Ectodermal cell (in vitro differentiated cells): Measurements from ENCODE around the gene TERT.

Source experiments
- H3K27ac ChIP-seq: 2 replicates; pipeline ENCODE4 v1.7.0; 2013; ENCODE audit warnings: mild to moderate bottlenecking, low read depth, low read length; ENCODE audit not compliant: insufficient read depth, poor library complexity, severe bottlenecking
- H3K27me3 ChIP-seq: 2 replicates; pipeline ENCODE4 v1.7.0; 2013; ENCODE audit warnings: mild to moderate bottlenecking, low read length; ENCODE audit not compliant: insufficient read depth, control insufficient read depth, poor library complexity, severe bottlenecking
- H3K36me3 ChIP-seq: one replicate; pipeline ENCODE4 v1.7.0; 2013; ENCODE audit warnings: low read length; ENCODE audit not compliant: control insufficient read depth, insufficient read depth
- H3K4me1 ChIP-seq: one replicate; pipeline ENCODE4 v1.7.0; 2013; ENCODE audit warnings: low read length; ENCODE audit not compliant: control insufficient read depth, insufficient read depth
- H3K4me3 ChIP-seq: 2 replicates; pipeline ENCODE4 v1.7.0; 2013; ENCODE audit warnings: low read depth, low read length, control low read depth; ENCODE audit not compliant: insufficient read depth
- H3K9me3 ChIP-seq: 2 replicates; pipeline ENCODE4 v1.7.0; 2013; ENCODE audit warnings: mild to moderate bottlenecking, low read length, moderate library complexity; ENCODE audit not compliant: control insufficient read depth
- WGBS, 2 experiments: methylation state at CpG; one replicate each; pipeline ENCODE4 v1.1.7; 2013; ENCODE audit warnings: missing lambda C conversion rate in 2 of 2; 5-methylcytosine and 5-hydroxymethylcytosine counted together

The TERT gene

GRCh38 chr5:1261643-1262042 lies 33.2 kb downstream of the TERT start:
- WGBS, 2 experiments = 91 to 94% methylated on average over 10 of the region's 10 CpGs

DNA sequence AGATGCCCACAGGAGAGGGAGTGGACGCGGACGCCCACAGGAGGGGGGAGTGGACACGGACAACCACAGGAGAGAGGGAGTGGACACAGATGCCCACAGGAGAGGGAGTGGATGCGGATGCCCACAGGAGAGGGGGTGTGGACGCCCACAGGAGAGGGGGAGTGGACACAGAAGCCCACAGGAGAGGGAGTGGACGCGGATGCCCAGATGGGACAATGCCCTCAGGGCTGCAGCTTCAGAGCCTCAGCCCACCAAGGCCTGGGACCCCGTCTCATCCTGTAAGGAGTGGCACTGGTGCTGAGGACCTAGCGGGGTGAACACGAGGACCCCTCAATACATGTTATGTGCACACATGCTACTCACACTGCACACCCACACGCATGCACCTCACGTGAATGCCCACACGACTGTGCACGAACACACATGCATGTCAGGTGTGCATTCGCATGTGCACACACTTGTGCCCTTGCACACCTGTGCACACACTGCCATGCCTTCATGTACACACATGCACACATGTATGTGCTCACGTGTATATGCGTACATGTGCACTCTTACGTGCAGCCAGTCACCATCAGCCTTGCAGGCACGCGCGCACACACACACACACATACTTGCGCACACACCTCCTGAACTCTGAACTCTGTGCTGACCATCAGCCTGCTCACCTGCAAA lies 34.9 kb downstream of the TERT start:
- Histone ChIP-seq H3K4me1 (no peaks in the 10 kb centered on the region), H3K27me3 (no peaks in the 10 kb centered on the region), H3K36me3 (no peaks in the 10 kb centered on the region), H3K9me3 (no peaks in the 10 kb centered on the region), H3K27ac (no peak overlapping the region), H3K4me3 (no peak overlapping the region)
- WGBS, 2 experiments = 95% methylated on average over 23 of the region's 23 CpGs

More at GRCh38 chr5:1261643-1262042, 33.2 kb downstream of the TERT start:
- Histone ChIP-seq H3K4me1 (no peaks in the 10 kb centered on the region), H3K9me3 (no peaks in the 10 kb centered on the region), H3K4me3 (no peak overlapping the region), H3K27ac (no peak overlapping the region), H3K27me3 (no peaks in the 10 kb centered on the region), H3K36me3 (no peaks in the 10 kb centered on the region)

- H3K4me3 ChIP-seq = no peak overlapping the region
- 94 to 96% methylated on average over 13 of the region's 13 CpGs for whole genome bisulfite sequencing, 2 experiments
Measured at GRCh38 chr5:1257841-1258240, 37.0 kb downstream of the TERT start.

GRCh38 chr5:1257363-1257762 lies 37.5 kb downstream of the TERT start:
- Histone ChIP-seq H3K4me3 (no peak overlapping the region), H3K27me3 (no peaks in the 10 kb centered on the region), H3K27ac (no peak overlapping the region), H3K4me1 (no peaks in the 10 kb centered on the region), H3K9me3 (no peaks in the 10 kb centered on the region), H3K36me3 (no peaks in the 10 kb centered on the region)
- 89 to 90% methylated on average over 17 of the region's 17 CpGs for WGBS, 2 experiments

More at GRCh38 chr5:1257841-1258240, 37.0 kb downstream of the TERT start:
- H3K4me1 ChIP-seq = no peaks in the 10 kb centered on the region
- H3K9me3 ChIP-seq = no peaks in the 10 kb centered on the region
- H3K36me3 ChIP-seq = no peaks in the 10 kb centered on the region
- no peak overlapping the region for H3K27ac ChIP-seq
- H3K27me3 ChIP-seq = no peaks in the 10 kb centered on the region

GRCh38 chr5:1256776-1257175 lies 38.1 kb downstream of the TERT start:
- Histone ChIP-seq H3K36me3 (no peaks in the 10 kb centered on the region), H3K4me1 (no peaks in the 10 kb centered on the region), H3K27me3 (no peaks in the 10 kb centered on the region), H3K4me3 (no peak overlapping the region), H3K9me3 (no peaks in the 10 kb centered on the region), H3K27ac (no peak overlapping the region)
- 89% methylated on average over 23 of the region's 23 CpGs for WGBS, 2 experiments

- 90 to 91% methylated on average over 16 of the region's 16 CpGs for WGBS, 2 experiments
- no peaks in the 10 kb centered on the region for H3K4me1 ChIP-seq
- no peaks in the 10 kb centered on the region for H3K27me3 ChIP-seq
- no peak overlapping the region for H3K27ac ChIP-seq
- no peaks in the 10 kb centered on the region for H3K36me3 ChIP-seq
- no peaks in the 10 kb centered on the region for H3K9me3 ChIP-seq
- no peak overlapping the region for H3K4me3 ChIP-seq
Measured at GRCh38 chr5:1255081-1255561, 39.7 kb downstream of the TERT start.

- Histone ChIP-seq H3K36me3 (no peaks in the 10 kb centered on the region), H3K27me3 (no peaks in the 10 kb centered on the region), H3K27ac (no peak overlapping the region), H3K9me3 (no peaks in the 10 kb centered on the region), H3K4me1 (no peaks in the 10 kb centered on the region), H3K4me3 (no peak overlapping the region)
- WGBS, 2 experiments = 94 to 95% methylated on average over 19 of the region's 19 CpGs
Measured at GRCh38 chr5:1254196-1254595, 40.7 kb downstream of the TERT start.

DNA sequence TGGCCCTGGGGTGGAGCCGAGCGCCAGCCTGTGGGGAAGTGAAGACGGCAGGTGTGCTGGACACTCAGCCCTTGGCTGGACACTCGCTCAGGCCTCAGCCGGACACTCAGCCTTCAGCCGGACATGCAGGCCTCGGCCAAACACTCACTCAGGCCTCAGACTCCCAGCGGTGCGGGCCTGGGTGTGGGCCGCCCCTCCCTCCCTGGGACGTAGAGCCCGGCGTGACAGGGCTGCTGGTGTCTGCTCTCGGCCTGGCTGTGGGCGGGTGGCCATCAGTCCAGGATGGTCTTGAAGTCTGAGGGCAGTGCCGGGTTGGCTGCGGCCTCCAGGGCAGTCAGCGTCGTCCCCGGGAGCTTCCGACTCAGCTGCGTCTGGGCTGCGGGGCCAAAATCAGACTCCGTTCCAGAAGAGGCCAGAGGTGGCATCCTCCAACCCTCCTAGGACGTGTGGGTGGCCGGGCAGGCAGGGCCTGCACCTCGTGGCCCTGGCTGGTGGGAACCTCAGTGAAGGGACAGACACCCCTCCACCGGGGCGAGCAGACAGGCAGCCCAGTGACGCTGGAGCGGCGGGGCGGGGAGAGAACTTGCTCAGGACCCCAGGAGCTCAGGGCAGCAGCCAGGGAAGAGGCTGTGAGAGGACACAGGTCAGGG lies 41.3 kb downstream of the TERT start:
- no peak overlapping the region for H3K27ac ChIP-seq
- H3K4me1 ChIP-seq = no peaks in the 10 kb centered on the region
- H3K4me3 ChIP-seq = no peak overlapping the region
- no peaks in the 10 kb centered on the region for H3K36me3 ChIP-seq
- WGBS, 2 experiments = 94 to 97% methylated on average over 33 of the region's 33 CpGs
- no peaks in the 10 kb centered on the region for H3K27me3 ChIP-seq
- H3K9me3 ChIP-seq = no peaks in the 10 kb centered on the region

GRCh38 chr5:1252681-1253080 lies 42.2 kb downstream of the TERT start:
- 94% methylated on average over 8 to 9 of the region's 9 CpGs for WGBS, 2 experiments
- no peaks in the 10 kb centered on the region for H3K27me3 ChIP-seq
- no peaks in the 10 kb centered on the region for H3K36me3 ChIP-seq

GRCh38 chr5:1251678-1252580 lies 42.9 kb downstream of the TERT start:
- 90% methylated on average over 27 of the region's 27 CpGs for WGBS, 2 experiments

More at GRCh38 chr5:1252681-1253080, 42.2 kb downstream of the TERT start:
- Histone ChIP-seq H3K27ac (no peak overlapping the region), H3K9me3 (no peaks in the 10 kb centered on the region), H3K4me1 (no peaks in the 10 kb centered on the region), H3K4me3 (no peak overlapping the region)

More at GRCh38 chr5:1251678-1252580, 42.9 kb downstream of the TERT start:
- Histone ChIP-seq H3K9me3 (no peaks in the 10 kb centered on the region), H3K4me3 (no peak overlapping the region), H3K27me3 (peaks cover 5% of the 10 kb centered on the region), H3K4me1 (no peaks in the 10 kb centered on the region), H3K27ac (no peak overlapping the region), H3K36me3 (no peaks in the 10 kb centered on the region)
